HTERT RPE-1 (cell line): ENCODE data around the gene ATP5PO.
"Not testable (repeated sequence)": the region's sequence is repeated elsewhere in the genome, so short reads cannot be mapped to it uniquely, and the experiment has no call there.

ENCODE experiments used
- in situ Hi-C: fragments of 300-500 bp; cut with MboI; formaldehyde crosslinking; loops from 4 replicates; pipeline ENCODE4 v1.14.3; 2020; ENCODE audit warnings: low sequenced_read_pairs

Gene ATP5PO

GRCh38 chr21:33872881-33873515 is 42.6 kb downstream of the ATP5PO start:
- in situ Hi-C loops, result no loop called here

GRCh38 chr21:33871171-33871570 is 44.4 kb downstream of the ATP5PO start:
- in situ Hi-C loops, result no loop called here

GRCh38 chr21:33870768-33871167 is 44.8 kb downstream of the ATP5PO start:
- in situ Hi-C loops, result no loop called here

GRCh38 chr21:33869873-33870272 is 45.7 kb downstream of the ATP5PO start:
- in situ Hi-C loops, result no loop called here

GRCh38 chr21:33867868-33868267 is 47.7 kb downstream of the ATP5PO start:
- in situ Hi-C loops, result not testable (repeated sequence)

- in situ Hi-C loops, result no loop called here
Measured at GRCh38 chr21:33866826-33867225, 48.8 kb downstream of the ATP5PO start.

GRCh38 chr21:33865996-33866575 is 49.5 kb downstream of the ATP5PO start:
- in situ Hi-C loops, result no loop called here

GRCh38 chr21:33865176-33865575 is 50.4 kb downstream of the ATP5PO start:
- in situ Hi-C loops, result no loop called here

- in situ Hi-C loops, result no loop called here
Measured at GRCh38 chr21:33864150-33864549, 51.5 kb downstream of the ATP5PO start.

GRCh38 chr21:33863191-33863590 is 52.4 kb downstream of the ATP5PO start:
- in situ Hi-C loops, result not testable (repeated sequence)

GRCh38 chr21:33861125-33861524 is 54.5 kb downstream of the ATP5PO start:
- in situ Hi-C loops, result no loop called here

- in situ Hi-C loops, result no loop called here
Measured at GRCh38 chr21:33860332-33860879, 55.2 kb downstream of the ATP5PO start.

GRCh38 chr21:33859373-33860102 is 56.1 kb downstream of the ATP5PO start:
- in situ Hi-C loops, result no loop called here

GRCh38 chr21:33858667-33859372 is 56.8 kb downstream of the ATP5PO start:
- in situ Hi-C loops, result no loop called here

- in situ Hi-C loops, result no loop called here
Measured at GRCh38 chr21:33857846-33858666, 57.5 kb downstream of the ATP5PO start.

- in situ Hi-C loops, result no loop called here
Measured at GRCh38 chr21:33856893-33857527, 58.6 kb downstream of the ATP5PO start.

GRCh38 chr21:33855190-33855589 is 60.4 kb downstream of the ATP5PO start:
- in situ Hi-C loops, result no loop called here

GRCh38 chr21:33854604-33855003 is 61.0 kb downstream of the ATP5PO start:
- in situ Hi-C loops, result no loop called here
